HFF-Myc (cell line): ENCODE results near the gene FOXN3.

Source experiments
- DNase-seq: peaks from one replicate; pipeline ENCODE4 v3.0.0-alpha.2; 2011; ENCODE audit warnings: low read depth; ENCODE audit errors: extremely low read depth
- H3K4me3 ChIP-seq: replicated peaks from 2 replicates; pipeline ENCODE4 v1.5.1; 2011; ENCODE audit warnings: low read depth, mild to moderate bottlenecking, control low read depth, low read length
- TF ChIP-seq, protein P1 (sequence below): IDR thresholded peaks from 2 replicates; pipeline ENCODE4 v1.5.1; 2012; ENCODE audit warnings: mild to moderate bottlenecking, low read depth, low read length, control low read depth; ENCODE audit errors: missing control alignments

Gene FOXN3

DNA sequence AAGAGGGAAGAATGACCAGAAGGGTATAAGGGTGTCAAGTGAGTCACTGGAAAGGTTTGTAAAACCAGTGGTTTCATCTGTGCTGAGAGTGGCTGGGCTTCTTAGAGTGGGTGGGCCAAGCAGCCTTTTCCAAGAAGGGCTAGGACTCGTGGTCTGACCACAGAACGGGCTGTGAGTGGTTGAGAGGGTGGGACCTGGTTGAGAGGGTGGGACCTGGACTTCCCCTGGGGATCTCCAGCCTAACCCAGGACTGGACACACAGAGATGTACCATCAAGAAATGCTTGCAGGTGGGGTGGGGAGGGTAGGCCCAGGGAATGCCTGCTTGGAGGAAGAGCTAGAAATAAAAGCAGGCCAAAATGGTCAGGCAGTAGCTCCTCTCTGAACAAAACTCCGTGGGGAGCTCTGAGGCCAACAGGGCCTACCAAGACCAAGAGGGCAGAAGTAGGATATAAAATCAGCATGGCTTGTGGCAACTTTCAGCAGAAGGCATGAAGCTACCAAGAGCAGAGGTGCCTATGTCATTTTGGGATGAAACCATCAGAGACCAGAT, 140.5 kb downstream of the FOXN3 start:
- DNase-seq, result peak; percentile 9
- no peak overlapping the region for H3K4me3 ChIP-seq
- TF ChIP-seq, protein P1, sequence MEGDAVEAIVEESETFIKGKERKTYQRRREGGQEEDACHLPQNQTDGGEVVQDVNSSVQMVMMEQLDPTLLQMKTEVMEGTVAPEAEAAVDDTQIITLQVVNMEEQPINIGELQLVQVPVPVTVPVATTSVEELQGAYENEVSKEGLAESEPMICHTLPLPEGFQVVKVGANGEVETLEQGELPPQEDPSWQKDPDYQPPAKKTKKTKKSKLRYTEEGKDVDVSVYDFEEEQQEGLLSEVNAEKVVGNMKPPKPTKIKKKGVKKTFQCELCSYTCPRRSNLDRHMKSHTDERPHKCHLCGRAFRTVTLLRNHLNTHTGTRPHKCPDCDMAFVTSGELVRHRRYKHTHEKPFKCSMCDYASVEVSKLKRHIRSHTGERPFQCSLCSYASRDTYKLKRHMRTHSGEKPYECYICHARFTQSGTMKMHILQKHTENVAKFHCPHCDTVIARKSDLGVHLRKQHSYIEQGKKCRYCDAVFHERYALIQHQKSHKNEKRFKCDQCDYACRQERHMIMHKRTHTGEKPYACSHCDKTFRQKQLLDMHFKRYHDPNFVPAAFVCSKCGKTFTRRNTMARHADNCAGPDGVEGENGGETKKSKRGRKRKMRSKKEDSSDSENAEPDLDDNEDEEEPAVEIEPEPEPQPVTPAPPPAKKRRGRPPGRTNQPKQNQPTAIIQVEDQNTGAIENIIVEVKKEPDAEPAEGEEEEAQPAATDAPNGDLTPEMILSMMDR, result no peak

DNA sequence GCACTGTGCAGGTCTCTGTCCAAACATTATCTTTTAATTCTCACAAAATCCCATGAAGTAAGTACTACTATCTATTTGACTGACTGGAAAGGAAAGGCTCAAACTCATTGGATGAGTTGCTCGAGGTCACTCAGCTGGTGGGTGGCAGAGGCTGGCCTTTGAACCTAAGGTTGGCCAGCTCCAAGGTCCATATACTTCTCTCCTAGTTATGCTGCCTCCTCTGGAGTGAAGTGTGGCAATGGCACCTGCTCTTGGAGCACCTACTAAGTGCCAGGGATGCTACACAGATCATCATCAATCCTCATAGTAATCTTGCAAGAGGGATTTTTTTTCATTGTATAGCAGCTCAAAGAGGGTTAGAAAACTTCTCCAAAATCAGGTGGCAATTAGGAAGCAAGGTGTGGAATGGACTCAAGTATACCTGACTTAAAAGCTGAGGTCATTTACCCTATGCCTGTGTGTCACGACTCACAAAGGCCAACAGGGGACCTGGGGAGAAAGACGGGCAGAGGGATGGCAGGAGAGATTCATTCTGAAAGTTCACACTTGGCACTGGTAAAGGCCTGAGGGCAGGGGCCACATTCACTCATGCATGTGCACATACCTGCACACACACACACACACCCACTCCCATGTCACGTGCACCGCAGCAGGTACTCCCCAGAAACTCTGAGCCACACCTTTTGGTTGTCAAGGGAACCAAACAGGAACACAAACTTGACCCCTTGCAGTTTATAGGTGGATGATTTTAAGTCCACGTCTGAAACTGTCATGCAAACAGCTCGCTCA, 146.4 kb downstream of the FOXN3 start:
- no peak overlapping the region for H3K4me3 ChIP-seq
- TF ChIP-seq, protein P1, result no peak
- no peak for DNase-seq

DNA sequence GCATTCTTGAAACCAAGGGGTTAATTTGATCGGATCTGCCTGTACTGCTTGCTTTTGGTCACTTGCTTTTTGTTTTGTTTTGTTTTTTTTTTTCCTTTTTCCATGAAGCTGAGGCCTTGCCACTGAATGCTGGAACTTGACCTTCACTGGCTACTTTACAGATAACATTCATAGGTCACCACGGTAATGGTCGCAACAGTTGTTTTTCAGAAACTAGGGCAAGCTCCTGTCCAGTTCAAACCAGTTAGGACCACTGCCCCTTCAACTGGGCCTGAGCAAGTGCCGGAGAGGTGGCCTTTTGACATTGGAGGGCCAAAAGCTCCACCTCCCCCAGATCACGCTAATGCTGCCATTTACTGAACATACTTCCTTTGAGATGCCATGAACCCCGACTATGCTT, 147.6 kb downstream of the FOXN3 start:
- no peak for DNase-seq
- no peak overlapping the region for H3K4me3 ChIP-seq
- TF ChIP-seq, protein P1, result no peak

DNA sequence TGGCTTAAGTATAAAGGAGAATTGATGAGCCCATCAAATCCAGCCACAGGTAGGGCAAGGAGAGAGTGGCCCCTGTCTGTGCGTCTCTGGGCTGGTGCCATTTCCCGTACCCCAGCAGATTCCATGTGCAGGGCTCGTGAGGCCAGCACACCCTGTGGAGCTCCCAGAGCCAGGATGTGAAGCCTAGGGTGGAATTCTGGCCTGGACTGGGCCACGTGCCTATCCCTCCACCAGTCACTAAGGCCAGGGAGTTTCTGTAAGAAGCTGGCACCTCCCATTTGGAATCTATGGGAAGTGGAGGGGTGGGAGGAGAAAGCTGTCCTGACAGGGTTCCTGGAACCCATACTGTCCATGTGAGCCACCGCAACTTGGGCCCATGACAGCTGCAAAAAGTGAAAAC, 148.5 kb downstream of the FOXN3 start:
- H3K4me3 ChIP-seq, result no peak overlapping the region
- TF ChIP-seq, protein P1, result no peak
- no peak for DNase-seq

DNA sequence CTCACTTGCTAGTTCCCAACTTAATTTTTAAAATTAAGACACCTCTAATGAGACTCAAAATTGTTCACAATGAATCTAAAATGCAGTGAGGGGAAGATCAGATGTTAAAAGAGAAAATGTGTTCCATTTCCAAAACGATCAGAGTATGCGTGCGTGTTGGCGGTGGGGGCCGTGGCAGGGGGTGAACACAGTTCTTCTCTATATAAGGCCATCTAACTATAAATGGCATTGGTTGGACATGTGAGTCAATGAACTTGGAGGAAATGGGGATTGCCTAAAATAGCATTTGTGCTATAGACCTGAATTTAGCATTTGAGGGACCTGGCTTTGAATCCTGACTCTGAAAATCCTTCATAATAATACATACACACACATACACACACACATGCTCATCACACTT, 149.4 kb downstream of the FOXN3 start:
- no peak overlapping the region for H3K4me3 ChIP-seq
- TF ChIP-seq, protein P1, result no peak
- no peak for DNase-seq

DNA sequence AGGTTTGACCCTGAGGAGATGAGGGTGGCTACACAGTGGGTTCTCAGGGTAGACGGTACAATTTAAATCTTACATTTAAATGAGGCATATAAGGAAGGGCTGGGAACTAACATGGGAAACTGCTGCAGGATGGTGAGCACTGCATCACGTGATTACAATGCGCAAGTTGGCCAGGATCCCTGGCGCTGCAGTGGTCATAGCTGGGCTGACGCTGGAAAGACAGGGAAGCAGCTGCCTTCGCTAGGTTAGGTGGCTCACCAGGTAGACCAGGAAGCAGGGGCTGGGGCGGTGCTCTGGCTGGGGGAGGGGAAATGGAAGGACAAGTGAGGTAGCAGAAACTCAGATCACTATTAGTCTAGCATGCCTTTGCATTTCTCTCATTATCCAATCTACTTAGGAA, 149.9 kb downstream of the FOXN3 start:
- TF ChIP-seq, protein P1, result no peak
- no peak for DNase-seq

More for the DNA sequence above, 149.9 kb downstream of the FOXN3 start:
- no peak overlapping the region for H3K4me3 ChIP-seq
